GM18499 (cell line): ENCODE data around the gene MAGI2.

Experiments
- ATAC-seq: cut with Tn5 transposase; IDR thresholded peaks from one replicate; pipeline ENCODE4 v1.9.1; 2021; ENCODE audit warnings: moderate number of reproducible peaks; ENCODE audit not compliant: insufficient read depth, unreplicated experiment

Gene MAGI2

DNA sequence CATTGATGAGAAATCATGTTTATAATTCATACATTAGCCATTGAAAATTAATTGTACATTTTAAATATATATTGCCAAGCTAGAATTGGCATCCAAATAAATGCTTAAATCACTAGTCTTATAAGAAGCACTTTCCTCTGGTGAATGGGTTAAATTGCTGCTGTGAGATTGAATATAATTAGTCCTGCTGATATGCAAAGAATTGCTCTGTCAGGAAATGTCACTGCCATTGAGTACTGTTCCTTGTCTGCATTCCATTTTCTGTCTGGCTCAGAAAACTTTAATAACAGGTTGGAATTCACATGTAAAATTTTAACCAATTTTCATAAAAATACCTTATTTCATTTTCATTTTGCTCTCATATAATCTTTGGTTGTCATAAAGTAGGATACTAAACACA, 589.1 kb downstream of the MAGI2 start:
- no peak for ATAC-seq

GRCh38 chr7:78863281-78863680, 590.2 kb downstream of the MAGI2 start:
- ATAC-seq: no peak

GRCh38 chr7:78862411-78862900, 591.0 kb downstream of the MAGI2 start:
- ATAC-seq: no peak

DNA sequence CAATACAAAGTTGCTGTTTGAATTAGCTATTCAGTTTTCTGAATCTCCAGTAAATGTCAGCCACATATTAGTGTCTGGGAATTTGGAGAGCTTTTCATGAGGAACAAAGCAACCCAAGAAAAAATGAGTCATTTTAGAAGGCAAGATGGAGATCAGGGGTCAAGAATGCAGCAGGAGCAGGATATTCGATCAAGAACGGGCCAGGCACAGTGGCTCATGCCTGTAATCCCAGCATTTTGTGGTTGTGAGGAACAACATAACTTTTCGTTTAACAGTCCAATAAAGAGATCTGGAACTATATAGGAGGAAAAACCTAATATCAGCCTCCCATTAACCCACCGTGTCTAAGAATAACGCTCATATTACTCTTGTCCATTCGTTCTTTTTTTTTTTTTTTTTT, 600.5 kb downstream of the MAGI2 start:
- no peak for ATAC-seq

- no peak for ATAC-seq
Observed at GRCh38 chr7:78850093-78850740, 603.2 kb downstream of the MAGI2 start.

DNA sequence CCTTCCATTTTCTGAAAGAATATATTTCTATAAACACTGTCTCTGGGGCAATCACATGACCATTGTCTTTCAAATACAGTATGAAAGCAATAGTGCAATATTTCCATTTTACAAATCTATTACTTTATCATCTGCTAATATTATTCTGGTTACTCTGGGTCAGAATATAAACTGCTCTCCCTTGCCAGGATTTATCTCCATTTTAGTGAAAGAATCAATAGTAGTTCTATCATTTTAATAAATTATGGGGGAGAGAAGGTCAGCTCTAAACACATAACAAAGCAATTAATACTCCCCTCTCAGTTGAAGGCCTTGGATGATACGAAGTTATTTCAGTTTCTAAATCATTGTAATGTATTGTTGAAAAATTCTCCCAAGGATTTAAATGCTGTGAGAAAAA, 608.3 kb downstream of the MAGI2 start:
- ATAC-seq: no peak

- ATAC-seq: no peak
Observed at GRCh38 chr7:78842068-78842467, 611.4 kb downstream of the MAGI2 start.

GRCh38 chr7:78835897-78836296, 617.6 kb downstream of the MAGI2 start:
- ATAC-seq: no peak

- no peak for ATAC-seq
Observed at GRCh38 chr7:78828317-78828716, 625.1 kb downstream of the MAGI2 start.

- no peak for ATAC-seq
Observed at GRCh38 chr7:78803501-78804127, 649.9 kb downstream of the MAGI2 start.

GRCh38 chr7:78794101-78794500, 659.4 kb downstream of the MAGI2 start:
- no peak for ATAC-seq

DNA sequence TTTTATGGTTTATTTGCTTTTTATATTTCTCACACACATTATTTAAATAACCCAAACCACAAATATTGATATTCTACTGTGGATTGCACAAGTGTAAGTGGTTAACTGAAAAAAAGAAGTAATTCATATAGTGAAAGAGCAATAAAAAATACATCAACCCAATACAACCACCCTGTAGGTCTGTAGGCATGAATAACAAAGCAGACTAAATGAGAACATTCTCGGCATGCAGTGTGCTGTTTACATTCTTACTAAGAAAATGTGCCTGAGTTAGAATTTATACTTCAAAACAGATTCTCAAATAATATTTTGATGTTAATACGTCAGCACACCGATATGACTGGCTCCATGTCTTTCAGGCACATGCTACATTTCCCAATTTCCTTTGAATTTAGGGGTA, 660.8 kb downstream of the MAGI2 start:
- no peak for ATAC-seq

- ATAC-seq: no peak
Observed at GRCh38 chr7:78792006-78792405, 661.5 kb downstream of the MAGI2 start.

GRCh38 chr7:78788464-78788863, 665.0 kb downstream of the MAGI2 start:
- no peak for ATAC-seq

GRCh38 chr7:78787854-78788253, 665.6 kb downstream of the MAGI2 start:
- no peak for ATAC-seq

DNA sequence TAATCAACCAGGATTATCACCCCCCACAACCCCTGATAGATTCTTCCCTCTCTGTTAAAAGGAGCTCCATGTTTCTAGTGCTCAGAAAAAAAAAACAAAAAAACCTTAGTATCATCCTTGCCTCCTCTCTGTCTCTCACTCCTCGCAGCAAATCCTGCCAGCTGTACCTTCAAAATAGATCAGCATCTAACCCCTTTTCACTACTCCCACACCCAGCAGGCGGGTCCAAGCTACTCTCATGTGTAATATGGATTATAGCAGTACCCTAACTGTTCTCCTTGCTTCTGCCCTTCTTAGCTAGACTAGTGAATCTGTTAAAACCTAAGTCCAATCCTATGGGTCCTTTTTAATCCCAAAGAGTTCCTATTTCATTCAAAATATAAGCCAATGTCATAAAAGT, 667.4 kb downstream of the MAGI2 start:
- ATAC-seq: no peak

GRCh38 chr7:78783179-78783962, 670.1 kb downstream of the MAGI2 start:
- ATAC-seq: no peak

GRCh38 chr7:78780560-78780959, 672.9 kb downstream of the MAGI2 start:
- ATAC-seq: no peak

GRCh38 chr7:78779788-78780187, 673.7 kb downstream of the MAGI2 start:
- no peak for ATAC-seq

DNA sequence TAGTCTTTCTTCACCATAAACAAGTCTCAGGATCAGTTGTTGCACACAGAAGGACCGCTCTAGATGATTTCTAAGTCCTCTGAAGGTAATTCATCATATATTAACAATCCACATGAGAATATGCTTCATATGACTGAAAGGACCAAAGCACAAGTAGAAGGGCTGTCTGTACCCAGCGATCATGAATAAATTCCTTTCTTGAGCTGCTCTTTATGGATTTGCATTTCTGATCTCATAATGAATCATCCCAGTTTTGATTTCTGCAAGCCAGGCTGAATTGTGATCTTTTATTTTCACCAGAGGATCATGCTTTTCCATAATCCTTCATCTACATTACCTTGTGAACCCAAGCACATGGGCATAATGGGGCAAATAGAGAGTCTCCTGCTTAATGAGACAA, 675.6 kb downstream of the MAGI2 start:
- ATAC-seq: no peak
